GM21515 (cell line): ENCODE measurements around the gene LATS1.
"Not testable (repeated sequence)": the region's sequence is repeated elsewhere in the genome, so short reads cannot be mapped to it uniquely, and the experiment has no call there.

ENCODE experiments used
- ATAC-seq: cut with Tn5 transposase; IDR thresholded peaks from one replicate; pipeline ENCODE4 v1.9.1; 2021; ENCODE audit not compliant: unreplicated experiment

Gene LATS1

DNA sequence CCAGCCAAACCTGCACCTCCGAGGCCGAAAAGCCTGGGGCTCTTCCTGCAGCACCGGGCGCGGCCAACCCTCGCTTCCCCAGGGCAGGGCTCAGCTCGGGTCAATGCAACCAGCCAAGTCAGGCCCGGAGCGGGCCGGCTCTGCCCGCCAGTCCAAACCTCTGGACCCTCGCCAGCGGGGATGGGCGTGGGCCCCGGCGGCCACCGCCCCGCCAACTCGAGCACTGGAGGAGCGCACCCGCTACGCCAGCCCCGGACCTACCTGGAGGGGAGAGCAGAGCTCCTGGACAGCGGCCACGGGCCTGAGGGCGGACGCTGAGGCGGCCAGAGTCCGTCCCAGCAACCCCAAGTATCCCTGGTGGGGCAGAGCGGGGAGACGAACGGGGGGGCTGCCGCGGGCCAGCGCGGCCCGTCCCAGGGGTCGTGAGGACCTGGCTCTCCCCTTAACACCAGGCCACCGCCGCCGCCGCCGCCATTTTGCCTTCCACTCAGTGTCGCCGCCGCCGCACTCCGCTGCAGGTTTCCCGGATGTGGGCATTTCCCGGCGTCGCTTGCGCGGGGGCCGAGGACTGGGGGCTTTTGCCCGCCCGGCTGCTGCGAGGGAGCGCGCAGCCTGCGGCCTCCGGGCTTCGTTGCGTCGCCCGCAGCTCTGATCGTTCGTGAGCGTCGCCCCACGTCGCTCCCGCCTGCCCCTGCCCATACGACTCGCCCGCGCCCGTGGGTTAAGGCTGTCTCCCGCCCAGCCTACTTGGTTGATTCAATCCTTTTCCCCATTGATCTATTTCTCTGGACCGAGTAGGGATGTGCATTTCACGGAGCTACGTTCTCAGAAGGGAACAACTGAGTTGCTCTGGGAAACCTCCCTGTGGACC, at the start of gene LATS1:
TSS of gene LATS1 (minus strand) at position 514 of the 871 bp plus-strand sequence. CDS start 15,975 bp downstream, outside the sequence.
- peak; percentile 87 for ATAC-seq

- no peak for ATAC-seq
These were observed 48.4 kb upstream of the LATS1 start for GRCh38 chr6:149766156-149766769.

- no peak for ATAC-seq
These were observed 46.0 kb upstream of the LATS1 start for GRCh38 chr6:149763866-149764265.

- peak; percentile 98 for ATAC-seq
These were observed 43.5 kb upstream of the LATS1 start for GRCh38 chr6:149761438-149761837.

DNA sequence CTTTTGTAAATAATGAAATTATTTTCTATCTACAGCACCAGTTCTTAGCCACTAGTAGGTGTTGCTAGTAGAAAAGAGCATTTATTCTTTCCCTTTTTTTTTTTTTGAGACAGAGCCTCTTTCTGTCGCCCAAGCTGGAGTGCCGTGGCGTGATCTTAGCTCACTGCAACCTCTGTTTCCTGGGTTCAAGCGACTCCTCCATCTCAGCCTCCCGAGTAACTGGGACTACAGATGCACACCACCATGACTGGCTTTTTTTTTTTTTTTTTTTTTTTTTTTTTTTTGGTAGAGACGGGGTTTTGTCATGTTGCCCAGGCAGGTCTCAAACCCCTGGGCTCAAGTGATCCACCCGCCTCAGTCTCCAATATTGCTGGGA, 38.3 kb upstream of the LATS1 start:
- ATAC-seq: no peak

- no peak for ATAC-seq
These were observed 37.7 kb upstream of the LATS1 start for GRCh38 chr6:149755300-149756260.

- no peak for ATAC-seq
These were observed 36.6 kb upstream of the LATS1 start for GRCh38 chr6:149754548-149754947.

GRCh38 chr6:149753374-149753637, 35.4 kb upstream of the LATS1 start:
- not testable (repeated sequence) for ATAC-seq

DNA sequence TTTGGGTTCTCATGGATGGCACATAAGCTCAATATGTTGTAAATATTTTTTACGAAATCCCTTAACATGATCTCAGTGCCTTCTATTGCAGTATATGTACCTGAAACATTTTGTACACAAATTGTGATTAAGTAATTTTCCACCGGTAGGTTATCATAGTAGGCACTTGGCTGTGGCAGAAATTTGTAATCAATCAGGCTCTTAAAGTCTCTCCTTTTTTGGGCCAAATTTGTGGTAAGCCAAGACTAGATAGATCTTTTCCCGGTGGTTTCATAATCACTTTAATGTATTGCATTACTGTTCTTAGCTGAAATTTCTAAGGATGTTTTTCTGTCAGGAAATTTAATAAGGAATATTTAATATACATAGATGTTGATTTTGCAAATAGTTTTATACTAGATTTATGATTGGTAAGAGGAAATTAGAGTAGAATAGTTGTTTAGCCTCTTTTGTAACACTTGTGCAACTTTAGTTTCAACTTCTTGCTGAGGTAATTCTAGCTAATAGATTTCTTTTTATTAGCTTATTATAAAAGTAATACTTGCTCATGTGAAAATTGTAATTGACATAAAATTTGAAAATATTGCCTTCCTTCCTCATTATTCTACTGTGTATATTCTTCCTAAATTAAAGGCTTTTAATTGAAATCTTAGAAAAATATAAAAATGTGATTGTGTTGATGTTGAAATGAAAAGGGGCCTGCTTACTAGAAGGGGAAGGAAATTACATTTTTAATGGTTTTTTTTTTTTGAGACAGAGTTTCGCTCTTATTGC, 34.9 kb upstream of the LATS1 start:
- no peak for ATAC-seq

GRCh38 chr6:149751920-149752319, 34.0 kb upstream of the LATS1 start:
- not testable (repeated sequence) for ATAC-seq

- no peak for ATAC-seq
These were observed 33.3 kb upstream of the LATS1 start for GRCh38 chr6:149751239-149751638.

DNA sequence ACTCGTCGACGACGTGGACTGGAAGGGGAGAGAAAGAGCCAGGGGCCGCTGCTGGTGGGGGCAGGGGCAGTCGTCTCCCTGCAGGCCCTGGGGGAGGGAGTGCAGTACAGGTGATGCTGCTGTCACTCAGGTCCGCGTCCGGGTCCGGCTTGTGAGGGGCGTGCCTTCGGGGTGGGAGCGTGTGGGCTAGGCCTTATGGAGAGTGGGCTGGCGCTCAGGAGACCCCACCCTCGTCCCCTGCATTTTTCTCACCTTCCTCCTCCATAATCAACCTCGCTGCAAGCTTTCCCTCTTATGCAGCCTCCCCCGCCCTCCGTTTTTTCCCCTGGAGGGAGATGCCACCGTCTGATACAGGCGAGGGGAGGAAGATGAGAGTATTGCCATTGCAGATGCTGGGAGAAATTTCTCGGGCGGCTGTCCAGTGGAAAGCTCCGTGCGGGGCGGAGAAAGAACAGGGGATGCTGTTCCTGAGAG, 32.3 kb upstream of the LATS1 start:
- ATAC-seq: peak; percentile 41

GRCh38 chr6:149749594-149750135, 31.8 kb upstream of the LATS1 start, which contains the start of gene PCMT1:
TSS of gene PCMT1 (plus strand) at chr6:149749741. CDS start at chr6:149749902, 161 bp downstream.
- peak; percentile 86 for ATAC-seq

- not testable (repeated sequence) for ATAC-seq
These were observed 31.2 kb upstream of the LATS1 start for GRCh38 chr6:149749082-149749593.

DNA sequence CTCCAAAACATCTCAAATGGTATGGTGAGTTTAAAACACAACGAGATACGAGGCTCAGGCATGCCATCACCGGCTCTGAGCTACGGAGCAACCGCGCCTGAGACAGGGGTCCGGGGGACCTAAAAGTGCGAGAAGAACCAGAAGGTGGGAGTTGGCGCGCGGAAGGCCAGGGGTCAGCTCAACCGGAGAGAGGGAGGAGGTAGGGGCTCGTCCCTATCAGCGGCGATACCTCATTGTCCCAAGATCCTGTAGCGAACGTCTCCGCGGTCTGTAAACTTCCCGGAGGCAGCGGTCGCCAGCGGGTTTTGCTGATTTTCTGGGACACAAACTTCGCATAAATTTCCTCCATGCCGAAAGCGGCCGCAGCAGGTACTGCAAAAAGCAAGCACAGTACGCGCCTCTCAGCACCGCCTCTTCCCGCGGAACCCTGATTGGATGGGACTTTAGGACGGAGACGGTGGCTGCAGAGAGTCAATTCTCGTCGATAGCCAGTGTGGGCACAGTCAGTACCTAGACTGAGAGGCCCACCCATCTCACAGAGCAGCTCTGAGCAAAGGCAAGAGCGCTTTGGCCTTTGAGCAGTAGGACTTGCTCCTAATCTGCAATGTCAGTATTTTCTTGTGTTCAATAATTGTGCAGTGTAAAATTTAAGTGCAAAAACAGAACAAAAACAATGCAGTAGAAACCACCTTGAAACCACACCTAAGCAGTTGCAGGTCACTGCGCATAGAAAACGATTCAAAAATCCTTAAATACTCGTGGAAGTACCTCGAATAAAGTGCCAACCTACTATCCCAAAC, 28.4 kb upstream of the LATS1 start, which contains the start of gene NUP43:
TSS of gene NUP43 (minus strand) at position 383 of the 800 bp plus-strand sequence. CDS start at position 349, 34 bp downstream.
- ATAC-seq: peak; percentile 55

DNA sequence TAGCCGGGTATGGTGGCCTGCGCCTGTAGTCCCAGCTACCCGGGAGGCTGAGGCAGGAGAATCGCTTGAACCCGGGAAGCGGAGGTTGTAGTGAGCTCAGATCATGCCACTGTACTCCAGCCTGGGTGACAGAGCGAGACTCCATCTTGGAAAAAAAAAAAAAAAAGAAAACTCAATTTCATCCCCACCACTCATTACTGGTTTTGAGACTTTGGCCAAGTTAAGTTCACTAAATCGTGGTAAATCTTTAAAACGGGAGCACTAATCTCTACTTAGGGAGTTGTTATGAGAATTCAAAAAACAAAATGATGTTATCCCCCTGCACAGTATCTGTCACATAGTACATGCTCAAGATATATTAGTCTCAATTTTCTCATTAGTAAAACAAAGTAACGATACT, 27.4 kb upstream of the LATS1 start:
- not testable (repeated sequence) for ATAC-seq

DNA sequence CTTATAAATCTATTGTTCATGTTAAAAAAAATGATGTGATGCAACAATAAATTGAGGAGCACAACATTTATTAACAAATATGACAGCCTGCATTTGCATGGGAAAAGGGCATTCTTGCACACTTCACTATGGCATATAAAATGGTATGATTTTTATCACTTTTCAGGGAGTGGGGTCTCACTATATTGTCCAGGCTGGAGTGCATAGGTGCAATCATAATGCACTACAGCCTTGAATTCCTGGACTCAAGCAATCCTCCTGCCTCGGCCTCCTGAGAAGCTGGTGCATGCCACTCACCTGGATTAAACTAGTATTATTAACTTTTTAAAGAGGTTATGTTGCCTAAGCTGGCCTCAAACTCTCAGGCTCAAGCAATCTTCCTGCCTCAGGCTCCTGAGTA, 17.0 kb upstream of the LATS1 start:
- no peak for ATAC-seq

DNA sequence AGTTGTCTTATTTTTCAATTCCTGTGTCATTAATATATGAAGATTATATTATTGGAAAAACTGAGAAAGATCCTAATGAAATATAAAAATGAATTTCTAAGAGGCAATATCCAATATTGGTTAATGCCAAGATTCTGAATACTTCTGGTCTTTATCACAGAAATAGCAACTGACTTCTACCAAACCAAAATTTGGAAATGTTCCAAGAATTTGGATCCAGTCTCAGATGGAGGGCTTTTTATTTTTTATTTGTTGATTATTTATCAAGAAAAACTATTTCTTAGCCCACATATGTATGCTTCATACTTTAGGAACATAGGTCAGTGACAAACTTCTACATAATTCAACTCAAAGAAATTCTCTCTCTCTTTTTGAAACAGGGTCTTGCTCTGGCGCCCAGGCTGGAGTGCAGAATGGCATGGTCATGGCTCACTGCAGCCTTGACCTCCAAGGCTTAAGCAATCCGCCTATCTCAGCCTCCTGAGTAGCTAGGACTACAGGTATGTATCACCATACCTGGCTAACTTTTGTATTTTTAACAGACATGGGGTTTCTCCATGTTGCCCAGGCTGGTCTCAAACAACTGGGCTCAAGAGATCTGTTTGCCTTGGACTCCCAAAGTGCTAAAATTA, 15.3 kb upstream of the LATS1 start:
- no peak for ATAC-seq
